AG10803 (cell line): ENCODE results near the gene LAMA3.

Source experiments
- DNase-seq: peaks from one replicate; pipeline ENCODE4 v3.0.0; 2010; ENCODE audit warnings: low read depth
- H3K4me3 ChIP-seq: 2 replicates; pipeline ENCODE4 v1.5.1; 2011; ENCODE audit warnings: mild to moderate bottlenecking, low read length, control low read depth
- CTCF ChIP-seq: conservative IDR thresholded peaks from 2 replicates; pipeline ENCODE4 v1.5.1; 2011; ENCODE audit warnings: mild to moderate bottlenecking, low read length, control low read depth, inconsistent platforms

LAMA3 gene

GRCh38 chr18:23921716-23922285 lies 232.5 kb downstream of the LAMA3 start:
- DNase-seq: no peak
- no peak for TF ChIP-seq CTCF

GRCh38 chr18:23922939-23923338 lies 233.7 kb downstream of the LAMA3 start:
- DNase-seq: no peak
- H3K4me3 ChIP-seq: no peak overlapping the region
- TF ChIP-seq CTCF: no peak

More at GRCh38 chr18:23921716-23922285, 232.5 kb downstream of the LAMA3 start:
- H3K4me3 ChIP-seq: no peak overlapping the region

GRCh38 chr18:23924813-23925212 lies 235.6 kb downstream of the LAMA3 start:
- DNase-seq: peak; percentile 80

GRCh38 chr18:23926571-23926970 lies 237.3 kb downstream of the LAMA3 start:
- no peak for DNase-seq
- H3K4me3 ChIP-seq: no peak overlapping the region
- no peak for TF ChIP-seq CTCF

More at GRCh38 chr18:23924813-23925212, 235.6 kb downstream of the LAMA3 start:
- TF ChIP-seq CTCF: no peak
- H3K4me3 ChIP-seq: no peak overlapping the region

- H3K4me3 ChIP-seq: no peak overlapping the region
- no peak for DNase-seq
- TF ChIP-seq CTCF: no peak
Observed at GRCh38 chr18:23927821-23928746, 238.8 kb downstream of the LAMA3 start.

GRCh38 chr18:23929362-23929930 lies 240.2 kb downstream of the LAMA3 start:
- DNase-seq: no peak
- TF ChIP-seq CTCF: no peak
- no peak overlapping the region for H3K4me3 ChIP-seq
